ENCODE data around the gene TESK2.
A peak's percentile ranks its signal among the peaks of the same experiment; 100 is the strongest.
"Not testable (repeated sequence)": the region's sequence is repeated elsewhere in the genome, so short reads cannot be mapped to it uniquely, and the experiment has no call there.

TESK2 gene

GRCh38 chr1:45490626-45491486 is at the start of gene TESK2:
TESK2 (minus strand) TSS chr1:45491163; CDS start chr1:45457785, 33,378 bp downstream.
- peak; percentile 100 for DNase-seq (ENCODE audit: low spot score)

GRCh38 chr1:45536886-45537285 is 45.9 kb upstream of the TESK2 start:
- DNase-seq (ENCODE audit: low spot score), result no peak

GRCh38 chr1:45535988-45536766 is 45.2 kb upstream of the TESK2 start:
- DNase-seq (ENCODE audit: low spot score), result no peak

GRCh38 chr1:45531873-45532272 is 40.9 kb upstream of the TESK2 start:
- no peak for DNase-seq (ENCODE audit: low spot score)

GRCh38 chr1:45530632-45531135 is 39.7 kb upstream of the TESK2 start:
- no peak for DNase-seq (ENCODE audit: low spot score)

GRCh38 chr1:45526135-45526644 is 35.2 kb upstream of the TESK2 start:
- DNase-seq (ENCODE audit: low spot score), result no peak

- DNase-seq (ENCODE audit: low spot score), result not testable (repeated sequence)
Measured at GRCh38 chr1:45523975-45524374, 33.0 kb upstream of the TESK2 start.

GRCh38 chr1:45523516-45523915 is 32.6 kb upstream of the TESK2 start:
- not testable (repeated sequence) for DNase-seq (ENCODE audit: low spot score)

- DNase-seq (ENCODE audit: low spot score), result no peak
Measured at GRCh38 chr1:45522324-45523104, 31.6 kb upstream of the TESK2 start.

- DNase-seq (ENCODE audit: low spot score), result peak; percentile 97
Measured at GRCh38 chr1:45521413-45522323, 30.7 kb upstream of the TESK2 start, which contains the start of gene PRDX1. PRDX1 (minus strand) TSS chr1:45521884; CDS start chr1:45519043, 2,841 bp downstream.

- not testable (repeated sequence) for DNase-seq (ENCODE audit: low spot score)
Measured at GRCh38 chr1:45519774-45520173, 28.8 kb upstream of the TESK2 start.

GRCh38 chr1:45518910-45519309 is 27.9 kb upstream of the TESK2 start:
- DNase-seq (ENCODE audit: low spot score), result peak; percentile 96

GRCh38 chr1:45518366-45518765 is 27.4 kb upstream of the TESK2 start:
- DNase-seq (ENCODE audit: low spot score), result not testable (repeated sequence)

- DNase-seq (ENCODE audit: low spot score), result no peak
Measured at GRCh38 chr1:45516465-45516864, 25.5 kb upstream of the TESK2 start.

- DNase-seq (ENCODE audit: low spot score), result no peak
Measured at GRCh38 chr1:45516036-45516435, 25.1 kb upstream of the TESK2 start.

- not testable (repeated sequence) for DNase-seq (ENCODE audit: low spot score)
Measured at GRCh38 chr1:45513532-45514260, 22.7 kb upstream of the TESK2 start.

GRCh38 chr1:45512641-45513054 is 21.7 kb upstream of the TESK2 start:
- DNase-seq (ENCODE audit: low spot score), result peak; percentile 74

GRCh38 chr1:45510972-45511527 is 20.1 kb upstream of the TESK2 start:
- DNase-seq (ENCODE audit: low spot score), result peak; percentile 76

Measured in pons (tissue), 1 donor.